ENCODE measurements around the gene PTPRN.

PTPRN gene

GRCh38 chr2:219296142-219296541, 13.1 kb downstream of the PTPRN start:
- Mint-ChIP-seq H3K9me3 (no peaks in the 10 kb centered on the region), H3K36me3 (ENCODE audit: low read depth) (no peaks in the 10 kb centered on the region), H3K4me1 (peaks cover 19% of the 10 kb centered on the region), H3K27ac (no peak overlapping the region), H3K4me3 (no peak overlapping the region), H3K27me3 (ENCODE audit: low read depth) (peaks cover 61% of the 10 kb centered on the region)
- TF ChIP-seq, protein P1, sequence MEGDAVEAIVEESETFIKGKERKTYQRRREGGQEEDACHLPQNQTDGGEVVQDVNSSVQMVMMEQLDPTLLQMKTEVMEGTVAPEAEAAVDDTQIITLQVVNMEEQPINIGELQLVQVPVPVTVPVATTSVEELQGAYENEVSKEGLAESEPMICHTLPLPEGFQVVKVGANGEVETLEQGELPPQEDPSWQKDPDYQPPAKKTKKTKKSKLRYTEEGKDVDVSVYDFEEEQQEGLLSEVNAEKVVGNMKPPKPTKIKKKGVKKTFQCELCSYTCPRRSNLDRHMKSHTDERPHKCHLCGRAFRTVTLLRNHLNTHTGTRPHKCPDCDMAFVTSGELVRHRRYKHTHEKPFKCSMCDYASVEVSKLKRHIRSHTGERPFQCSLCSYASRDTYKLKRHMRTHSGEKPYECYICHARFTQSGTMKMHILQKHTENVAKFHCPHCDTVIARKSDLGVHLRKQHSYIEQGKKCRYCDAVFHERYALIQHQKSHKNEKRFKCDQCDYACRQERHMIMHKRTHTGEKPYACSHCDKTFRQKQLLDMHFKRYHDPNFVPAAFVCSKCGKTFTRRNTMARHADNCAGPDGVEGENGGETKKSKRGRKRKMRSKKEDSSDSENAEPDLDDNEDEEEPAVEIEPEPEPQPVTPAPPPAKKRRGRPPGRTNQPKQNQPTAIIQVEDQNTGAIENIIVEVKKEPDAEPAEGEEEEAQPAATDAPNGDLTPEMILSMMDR (IDR thresholded peaks at IDR 0.05; ENCODE audit: unreplicated experiment in 3 of 3) = no peak

DNA sequence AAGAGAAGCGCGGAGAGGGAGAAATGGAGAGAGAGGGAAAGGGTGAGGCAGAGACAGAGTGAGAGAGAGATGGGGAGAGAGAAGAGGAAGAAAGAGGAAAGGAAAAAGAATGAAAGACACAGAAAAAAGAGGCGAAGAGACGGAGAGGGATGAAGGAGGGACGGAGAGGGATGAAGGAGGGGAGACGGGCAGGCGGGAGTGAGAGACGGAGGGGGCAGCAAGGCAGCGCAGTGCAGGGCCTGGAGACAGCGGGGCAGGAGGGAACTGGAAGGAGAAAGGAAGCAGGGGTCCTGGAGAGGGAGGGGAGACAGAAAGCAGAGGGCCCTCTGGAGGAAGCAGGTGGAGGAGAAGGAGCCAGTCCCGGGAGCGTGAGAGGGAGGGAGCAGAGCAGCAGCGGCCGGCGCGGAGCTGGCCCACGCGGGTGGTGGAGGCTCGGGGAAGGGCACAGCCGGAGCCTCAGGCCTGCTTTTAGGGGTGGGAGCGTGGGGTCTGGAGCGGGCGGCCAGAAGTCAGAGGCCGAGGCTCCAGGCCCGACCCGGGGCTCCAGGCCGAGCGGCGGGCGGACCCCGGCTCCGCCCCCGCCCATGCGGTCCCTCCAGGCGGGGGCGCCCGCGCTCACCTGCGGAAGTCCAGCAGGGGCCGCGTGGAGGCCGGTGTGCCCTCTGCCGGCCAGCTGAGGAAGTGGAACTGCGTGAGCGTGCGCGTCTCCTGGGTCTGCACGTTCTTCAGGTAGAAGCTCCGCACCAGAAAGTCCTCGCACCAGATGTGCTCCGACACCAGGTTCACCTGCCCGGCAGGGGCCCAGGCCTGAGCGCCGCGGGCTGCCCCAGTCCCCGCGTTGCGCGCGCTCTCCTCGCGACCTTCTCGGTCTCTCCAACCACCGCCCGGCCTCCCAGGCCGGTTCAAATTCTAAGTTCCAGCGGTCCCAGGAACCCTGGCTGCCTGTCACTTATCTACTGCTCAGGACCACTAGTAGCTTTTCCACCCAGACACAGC, 14.5 kb downstream of the PTPRN start:
- TF ChIP-seq, protein P1 (IDR thresholded peaks at IDR 0.05; ENCODE audit: unreplicated experiment in 3 of 3) = peak; percentile 97 to 100 (median 98)
- H3K4me3 Mint-ChIP-seq = peak overlapping the region; percentile 83 to 90 (median 84)
- peaks cover 47% of the 10 kb centered on the region for H3K27me3 Mint-ChIP-seq (ENCODE audit: low read depth)
- peak overlapping the region; percentile 85 to 92 (median 86) for H3K27ac Mint-ChIP-seq
- peaks cover 23% of the 10 kb centered on the region for H3K4me1 Mint-ChIP-seq
- H3K36me3 Mint-ChIP-seq (ENCODE audit: low read depth) = no peaks in the 10 kb centered on the region
- no peaks in the 10 kb centered on the region for H3K9me3 Mint-ChIP-seq

- Mint-ChIP-seq H3K4me3 (peak overlapping the region; percentile 83 to 90 (median 84)), H3K27ac (peak overlapping the region; percentile 85 to 92 (median 86)), H3K36me3 (ENCODE audit: low read depth) (no peaks in the 10 kb centered on the region), H3K27me3 (ENCODE audit: low read depth) (peaks cover 43% of the 10 kb centered on the region), H3K9me3 (no peaks in the 10 kb centered on the region), H3K4me1 (peaks cover 27% of the 10 kb centered on the region)
- TF ChIP-seq, protein P1 (IDR thresholded peaks at IDR 0.05; ENCODE audit: unreplicated experiment in 3 of 3) = no peak
These were observed 15.4 kb downstream of the PTPRN start for GRCh38 chr2:219293736-219294231.

DNA sequence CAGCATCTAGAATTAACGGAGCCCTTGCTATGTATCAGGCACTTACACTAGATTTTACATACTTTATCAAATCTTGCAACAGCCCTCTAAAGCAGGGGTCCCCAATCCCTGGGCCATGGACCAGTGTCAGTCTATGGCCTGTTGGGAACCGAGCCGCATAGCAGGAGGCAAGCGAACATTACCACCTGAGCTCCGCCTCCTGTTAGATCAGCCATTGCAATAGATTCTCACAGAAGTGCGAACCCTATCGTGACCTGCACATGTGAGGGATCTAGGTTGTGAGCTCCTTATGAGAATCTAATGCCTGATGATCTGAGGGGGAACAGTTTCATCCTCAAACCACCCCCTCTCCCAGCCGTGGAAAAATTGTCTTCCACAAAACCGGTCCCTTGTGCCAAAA, 16.6 kb downstream of the PTPRN start:
- Mint-ChIP-seq H3K4me1 (peaks cover 30% of the 10 kb centered on the region), H3K4me3 (peak overlapping the region in 1 of 3 experiments; percentile 41), H3K36me3 (ENCODE audit: low read depth) (no peaks in the 10 kb centered on the region), H3K27ac (peak overlapping the region in 1 of 3 experiments; percentile 48), H3K9me3 (no peaks in the 10 kb centered on the region), H3K27me3 (ENCODE audit: low read depth) (peaks cover 35% of the 10 kb centered on the region)
- TF ChIP-seq, protein P1 (IDR thresholded peaks at IDR 0.05; ENCODE audit: unreplicated experiment in 3 of 3) = no peak

DNA sequence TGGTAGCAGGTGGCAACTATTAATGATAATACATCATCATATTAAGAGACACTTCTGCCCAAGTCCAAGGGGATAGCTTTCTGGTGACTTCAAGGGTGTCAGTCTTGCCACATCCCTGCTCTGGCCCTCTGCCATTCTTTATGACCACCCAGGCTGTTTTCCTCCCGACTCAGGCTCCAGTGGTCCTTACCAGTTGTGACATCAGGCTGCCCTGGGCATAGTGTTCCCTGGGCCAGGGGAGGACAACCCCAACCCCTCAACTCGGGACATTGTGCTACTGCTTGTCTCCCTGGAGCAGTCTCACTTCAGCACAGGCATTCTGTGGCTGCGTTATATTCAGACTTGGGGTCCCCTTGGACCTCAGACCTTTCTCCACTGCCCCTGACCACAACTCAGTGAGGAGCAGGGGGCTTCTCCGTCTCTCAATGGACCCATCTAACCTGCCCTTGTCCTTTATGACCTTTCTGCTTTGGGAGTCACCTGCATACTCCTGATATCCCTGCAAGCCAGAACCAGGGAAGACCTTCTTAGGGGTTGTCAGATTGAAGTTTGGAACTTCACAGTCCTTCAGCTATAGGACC, 17.2 kb downstream of the PTPRN start:
- Mint-ChIP-seq H3K4me1 (peaks cover 31% of the 10 kb centered on the region), H3K36me3 (ENCODE audit: low read depth) (no peaks in the 10 kb centered on the region), H3K9me3 (no peaks in the 10 kb centered on the region), H3K27ac (peak overlapping the region in 1 of 3 experiments; percentile 48), H3K27me3 (ENCODE audit: low read depth) (peaks cover 34% of the 10 kb centered on the region), H3K4me3 (peak overlapping the region in 1 of 3 experiments; percentile 36)
- TF ChIP-seq, protein P1 (IDR thresholded peaks at IDR 0.05; ENCODE audit: unreplicated experiment in 3 of 3) = no peak
